HepG2 (cell line): ENCODE results near the gene VPS29. TPM values are rescaled to one million over a fixed set of nuclear protein-coding genes. Genes with fewer than 3 reads are reported as not detected.

ENCODE experiments used
- ATF4 ChIP-seq, 2 experiments: fragments of 450-650 bp in 1 of 2; sonication (generic) in 1 of 2; formaldehyde crosslinking; IDR thresholded peaks; 2 replicates each; pipeline versions ENCODE4 v1.5.0 to v1.8.0; 2020 to 2022; ENCODE audit warnings: mild to moderate bottlenecking in 1 of 2, missing genetic modification reagents in 1 of 2
- CBX2 ChIP-seq, 2 experiments: fragments of 200-600 bp in 1 of 2; sonication (generic); formaldehyde crosslinking in 1 of 2; IDR thresholded peaks; 2 replicates each; pipeline versions ENCODE4 v1.7.0 to v1.8.1; 2018 to 2022; ENCODE audit warnings: low read depth in 2 of 2, low read length in 1 of 2, mild to moderate bottlenecking in 1 of 2, missing genetic modification reagents in 1 of 2
- FOXO1 ChIP-seq: sonication (generic); formaldehyde crosslinking; IDR thresholded peaks from 2 replicates; pipeline ENCODE4 v1.4.0; 2020; ENCODE audit warnings: missing genetic modification reagents
- KLF12 ChIP-seq: sonication (generic); formaldehyde crosslinking; IDR thresholded peaks from 2 replicates; pipeline ENCODE4 v1.4.0; 2020; ENCODE audit warnings: missing genetic modification reagents, borderline replicate concordance
- ZNF18 ChIP-seq: sonication (generic); formaldehyde crosslinking; IDR thresholded peaks from 2 replicates; pipeline ENCODE4 v1.8.0; 2022; ENCODE audit warnings: mild to moderate bottlenecking, missing genetic modification reagents; ENCODE audit not compliant: insufficient replicate concordance
- polyA plus RNA-seq, 8 experiments: library from polyadenylated mRNA; depleted of rRNA in 3 of 8; stranded (reverse) in 7 of 8; unstranded in 1 of 8; fragments of >200 nt; fragmentation: Illumina TruSeq in 4 of 8; extraction: Trizol in 4 of 8; gene quantifications; 2 replicates each; pipeline versions ENCODE4 v1.2.1 to v1.2.3, GENCODE V29; 2011 to 2016; ENCODE audit warnings: low read depth in 4 of 8, missing spikeins in 1 of 8, mixed read lengths in 1 of 8; ENCODE audit not compliant: insufficient read depth in 1 of 8
- total RNA-seq, 5 experiments: library from RNA; depleted of rRNA; stranded (reverse); fragments of >200 nt; fragmentation: Illumina TruSeq; extraction: Trizol; gene quantifications; 2 replicates each; pipeline ENCODE4 v1.2.3, GENCODE V29; 2016; ENCODE audit warnings: low read depth in 1 of 5
- TF ChIP-seq, protein P1 (sequence below): sonication (generic); formaldehyde crosslinking; IDR thresholded peaks from 2 replicates; pipeline ENCODE4 v1.5.0; 2020; ENCODE audit warnings: missing genetic modification reagents

The VPS29 gene
- total and polyA plus RNA-seq, 2 of the 13 experiments (the other 11 are each of a cell fraction or from before 2014, with no cell fraction given), result 107 to 114 TPM

DNA sequence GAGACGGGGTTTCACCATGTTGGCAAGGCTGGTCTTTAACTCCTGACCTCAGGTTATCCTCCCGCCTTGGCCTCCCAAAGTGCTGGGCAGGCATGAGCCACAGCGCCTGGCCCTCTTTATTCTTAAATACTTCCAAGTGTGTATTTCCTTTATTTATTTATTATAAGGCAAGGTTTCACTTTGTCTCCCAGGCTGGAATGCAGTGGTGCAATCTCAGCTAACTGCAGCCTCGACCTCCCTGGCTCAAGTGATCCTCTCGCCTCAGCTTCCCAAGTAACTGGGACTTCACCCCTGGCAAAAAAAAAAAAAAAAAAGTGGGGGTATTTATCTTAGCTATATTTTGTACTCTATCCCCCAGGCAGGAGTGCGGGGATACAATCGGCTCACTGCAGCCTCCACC is 26.5 kb downstream of the VPS29 start (continued):
- TF ChIP-seq, protein P1, sequence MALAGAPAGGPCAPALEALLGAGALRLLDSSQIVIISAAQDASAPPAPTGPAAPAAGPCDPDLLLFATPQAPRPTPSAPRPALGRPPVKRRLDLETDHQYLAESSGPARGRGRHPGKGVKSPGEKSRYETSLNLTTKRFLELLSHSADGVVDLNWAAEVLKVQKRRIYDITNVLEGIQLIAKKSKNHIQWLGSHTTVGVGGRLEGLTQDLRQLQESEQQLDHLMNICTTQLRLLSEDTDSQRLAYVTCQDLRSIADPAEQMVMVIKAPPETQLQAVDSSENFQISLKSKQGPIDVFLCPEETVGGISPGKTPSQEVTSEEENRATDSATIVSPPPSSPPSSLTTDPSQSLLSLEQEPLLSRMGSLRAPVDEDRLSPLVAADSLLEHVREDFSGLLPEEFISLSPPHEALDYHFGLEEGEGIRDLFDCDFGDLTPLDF, result no peak
- no peak for TF ChIP-seq FOXO1 (CRISPR knock-in tag)
- no peak for TF ChIP-seq KLF12
- no peak for TF ChIP-seq ZNF18
- TF ChIP-seq ATF4 (CRISPR knock-in tag; IDR thresholded peaks at IDR 0.05), result no peak
- no peak for TF ChIP-seq CBX2 (IDR thresholded peaks at IDR 0.05; ENCODE audit: low read depth, low read length)
- no peak for TF ChIP-seq CBX2 (CRISPR knock-in tag; IDR thresholded peaks at IDR 0.05; ENCODE audit: low read depth)
